NT2/D1 (cell line): ENCODE results near the gene AVEN.
"Not testable (repeated sequence)": the region's sequence is repeated elsewhere in the genome, so short reads cannot be mapped to it uniquely, and the experiment has no call there.

Experiments
- DNase-seq: peaks from one replicate; pipeline ENCODE4 v3.0.0-alpha.2; 2011; ENCODE audit warnings: low read depth, low spot score
- H3K27me3 ChIP-seq: 2 replicates; pipeline ENCODE4 v1.6.0; 2011; ENCODE audit warnings: mild to moderate bottlenecking; ENCODE audit not compliant: insufficient read length, insufficient read depth
- H3K36me3 ChIP-seq: 2 replicates; pipeline ENCODE4 v1.6.1; 2011; ENCODE audit warnings: mild to moderate bottlenecking, low read length, mixed read lengths; ENCODE audit not compliant: insufficient read depth, insufficient read length
- H3K4me1 ChIP-seq: 2 replicates; pipeline ENCODE4 v1.5.1; 2011; ENCODE audit not compliant: insufficient read depth, insufficient read length
- H3K4me3 ChIP-seq: 2 replicates; pipeline ENCODE4 v1.5.1; 2011; ENCODE audit warnings: low read depth; ENCODE audit not compliant: insufficient read length
- H3K9ac ChIP-seq: 2 replicates; pipeline ENCODE4 v1.6.0; 2011; ENCODE audit warnings: low read depth; ENCODE audit not compliant: insufficient read length
- H3K9me3 ChIP-seq: 2 replicates; pipeline ENCODE4 v1.5.1; 2011; ENCODE audit warnings: mild to moderate bottlenecking, low read length; ENCODE audit not compliant: insufficient read depth
- SUZ12 ChIP-seq: IDR thresholded peaks from 2 replicates; pipeline ENCODE4 v1.6.1; 2011; ENCODE audit not compliant: insufficient read length, insufficient read depth; ENCODE audit errors: extremely low read depth
- YY1 ChIP-seq: IDR thresholded peaks from 2 replicates; pipeline ENCODE4 v1.6.1; 2011; ENCODE audit not compliant: insufficient read length, insufficient read depth
- ZNF274 ChIP-seq: IDR thresholded peaks from 2 replicates; pipeline ENCODE4 v1.6.1; 2011; ENCODE audit warnings: mild to moderate bottlenecking, low read depth, low read length

The AVEN gene

GRCh38 chr15:33830351-33830750, 208.7 kb downstream of the AVEN start:
- no peaks in the 10 kb centered on the region for H3K36me3 ChIP-seq
- TF ChIP-seq YY1, result no peak
- no peak for TF ChIP-seq ZNF274
- TF ChIP-seq SUZ12, result no peak
- no peak overlapping the region for H3K9ac ChIP-seq
- H3K4me3 ChIP-seq, result no peak overlapping the region
- H3K27me3 ChIP-seq, result no peaks in the 10 kb centered on the region
- no peaks in the 10 kb centered on the region for H3K4me1 ChIP-seq
- no peaks in the 10 kb centered on the region for H3K9me3 ChIP-seq
- no peak for DNase-seq

- no peak overlapping the region for H3K9ac ChIP-seq
- no peak for DNase-seq
- H3K27me3 ChIP-seq, result no peaks in the 10 kb centered on the region
- no peak overlapping the region for H3K4me3 ChIP-seq
- TF ChIP-seq SUZ12 (no peak), ZNF274 (no peak), YY1 (no peak)
- no peaks in the 10 kb centered on the region for H3K9me3 ChIP-seq
- no peaks in the 10 kb centered on the region for H3K4me1 ChIP-seq
- no peaks in the 10 kb centered on the region for H3K36me3 ChIP-seq
These were observed 212.8 kb downstream of the AVEN start for GRCh38 chr15:33826201-33826600.

DNA sequence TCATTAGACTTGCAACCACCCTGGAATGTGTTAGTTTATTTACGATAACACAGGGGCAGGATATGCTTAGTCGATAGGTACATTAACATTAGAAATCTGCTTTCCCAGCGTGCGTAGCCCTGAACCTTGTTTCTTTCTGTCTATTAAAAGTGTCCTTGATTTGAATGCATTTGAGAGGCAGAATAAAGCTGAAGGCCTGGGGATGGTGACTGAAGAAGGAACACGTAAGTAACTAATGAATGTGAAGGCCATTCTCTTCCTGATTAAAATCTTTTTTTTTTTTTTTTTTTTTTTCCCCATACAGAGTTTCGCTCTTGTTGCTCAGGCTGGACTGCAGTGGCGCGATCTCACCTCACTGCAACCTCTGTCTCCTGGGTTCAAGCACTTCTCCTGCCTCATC, 213.6 kb downstream of the AVEN start:
- no peak for DNase-seq
- Histone ChIP-seq H3K9ac (no peak overlapping the region), H3K4me1 (no peaks in the 10 kb centered on the region), H3K9me3 (no peaks in the 10 kb centered on the region), H3K4me3 (no peak overlapping the region), H3K27me3 (no peaks in the 10 kb centered on the region), H3K36me3 (no peaks in the 10 kb centered on the region)
- TF ChIP-seq YY1 (no peak), SUZ12 (no peak), ZNF274 (no peak)

DNA sequence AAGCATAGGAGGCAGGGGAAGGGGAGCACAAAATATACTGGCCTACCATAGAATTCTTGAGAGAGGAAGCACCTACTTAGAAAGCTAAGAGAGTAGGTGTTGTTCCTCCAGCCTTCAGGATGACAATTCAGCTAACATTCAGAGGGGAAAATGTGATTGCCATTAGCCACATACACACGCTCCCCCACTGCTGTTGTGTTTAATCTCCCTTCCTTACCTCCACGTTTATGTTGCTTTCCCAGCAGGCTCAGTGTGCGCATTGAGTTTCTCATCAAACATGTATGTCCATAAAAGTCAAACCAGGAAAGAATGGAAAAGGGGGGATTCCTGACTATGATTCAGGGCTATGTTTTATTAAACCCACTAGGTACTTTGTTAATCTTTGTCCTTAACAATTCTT, 215.9 kb downstream of the AVEN start:
- no peak for TF ChIP-seq ZNF274
- no peak for TF ChIP-seq SUZ12
- no peak for TF ChIP-seq YY1
- Histone ChIP-seq H3K4me1 (no peaks in the 10 kb centered on the region), H3K36me3 (no peaks in the 10 kb centered on the region), H3K4me3 (no peak overlapping the region), H3K27me3 (no peaks in the 10 kb centered on the region), H3K9ac (no peak overlapping the region), H3K9me3 (no peaks in the 10 kb centered on the region)
- DNase-seq, result no peak

DNA sequence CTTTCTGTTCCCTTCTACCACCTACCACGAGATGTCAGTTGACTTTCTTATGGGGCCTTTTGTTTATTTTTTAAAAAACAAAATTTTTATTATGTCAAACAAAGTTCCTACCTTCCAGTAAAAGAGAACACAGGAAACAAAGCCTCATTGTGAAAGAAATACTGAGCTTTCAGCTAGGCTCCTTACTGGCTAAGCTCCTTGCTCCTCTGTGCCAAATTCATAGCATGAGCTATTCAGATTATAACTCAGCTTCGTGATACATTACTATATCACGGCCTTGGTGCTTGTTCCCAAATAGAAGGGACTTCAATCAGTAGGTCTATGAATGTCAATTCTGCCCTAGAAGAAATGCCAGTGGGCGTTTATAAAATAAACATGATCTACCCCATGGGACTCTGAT, 216.5 kb downstream of the AVEN start:
- Histone ChIP-seq H3K4me3 (no peak overlapping the region), H3K36me3 (no peaks in the 10 kb centered on the region), H3K9ac (no peak overlapping the region), H3K27me3 (no peaks in the 10 kb centered on the region), H3K9me3 (no peaks in the 10 kb centered on the region), H3K4me1 (no peaks in the 10 kb centered on the region)
- TF ChIP-seq SUZ12 (no peak), YY1 (no peak), ZNF274 (no peak)
- DNase-seq, result no peak

GRCh38 chr15:33819499-33819898, 219.5 kb downstream of the AVEN start:
- not testable (repeated sequence) for H3K27me3 ChIP-seq, H3K36me3 ChIP-seq, H3K4me1 ChIP-seq, H3K4me3 ChIP-seq, DNase-seq, H3K9me3 ChIP-seq, H3K9ac ChIP-seq
